OCI-LY7 (cell line): Measurements from ENCODE around the gene SCN3A. TPM values are rescaled to one million over a fixed set of nuclear protein-coding genes. Genes with fewer than 3 reads are reported as not detected.

Source experiments
- BruUV-seq: library from RNA; stranded (reverse); fragments of 400-500 nt; replicated peaks from 2 replicates; lab custom pipeline; 2021; lab: Mats Ljungman, UMichigan
- CTCF ChIA-PET: fragments of 300-600 bp; sonication (Branson Sonifier 250); formaldehyde crosslinking; loops from one replicate; lab custom pipeline; 2022; ENCODE audit warnings: antibody characterized with exemption; ENCODE audit not compliant: unreplicated experiment; lab: Charles Lee
- POLR2A ChIA-PET: fragments of 300-600 bp; sonication (Branson Sonifier 250); formaldehyde crosslinking; loops from one replicate; lab custom pipeline; 2022; ENCODE audit warnings: antibody characterized with exemption; lab: Charles Lee
- DNase-seq: peaks from one replicate; pipeline ENCODE4 v3.0.0-alpha.2; 2015; ENCODE audit warnings: low spot score
- H2AFZ ChIP-seq: fragments of 200-600 bp; sonication (generic), shearing (Covaris generic); 2 replicates; pipeline ENCODE4 v1.6.1; 2014; ENCODE audit warnings: mild to moderate bottlenecking, antibody characterized with exemption, low read length, moderate library complexity
- H3K27ac ChIP-seq: fragments of 200-600 bp; sonication (generic); 2 replicates; pipeline ENCODE4 v1.5.1; 2014; ENCODE audit warnings: mixed run types, low read depth, mild to moderate bottlenecking, moderate library complexity, low read length, inconsistent platforms; ENCODE audit not compliant: poor library complexity, severe bottlenecking
- H3K36me3 ChIP-seq: fragments of 200-600 bp; sonication (generic); 2 replicates; pipeline ENCODE4 v1.6.1; 2014; ENCODE audit warnings: mild to moderate bottlenecking, antibody characterized with exemption, low read length, moderate library complexity, mixed read lengths; ENCODE audit not compliant: insufficient read depth
- H3K4me1 ChIP-seq: fragments of 200-600 bp; sonication (generic); 2 replicates; pipeline ENCODE4 v1.5.1; 2014; ENCODE audit warnings: mild to moderate bottlenecking, low read length; ENCODE audit not compliant: insufficient read depth, poor library complexity, severe bottlenecking
- H3K4me2 ChIP-seq: fragments of 200-600 bp; sonication (generic); 2 replicates; pipeline ENCODE4 v1.6.1; 2014; ENCODE audit warnings: mild to moderate bottlenecking, low read length
- H3K4me3 ChIP-seq: fragments of 200-600 bp; sonication (generic); 2 replicates; pipeline ENCODE4 v1.5.1; 2014; ENCODE audit warnings: mild to moderate bottlenecking, low read depth, low read length; ENCODE audit not compliant: poor library complexity, severe bottlenecking
- H3K79me2 ChIP-seq: fragments of 200-600 bp; sonication (generic); 2 replicates; pipeline ENCODE4 v1.6.1; 2016; ENCODE audit warnings: low read depth, mild to moderate bottlenecking, low read length, moderate library complexity, mixed read lengths; ENCODE audit not compliant: insufficient read depth
- H3K9me2 ChIP-seq: fragments of 200-600 bp; sonication (generic); 2 replicates; pipeline ENCODE4 v1.6.1; 2016; ENCODE audit warnings: mild to moderate bottlenecking, low read length, mixed read lengths; ENCODE audit not compliant: insufficient read depth
- H3K9me3 ChIP-seq: fragments of 200-600 bp; sonication (generic); 2 replicates; pipeline ENCODE4 v1.6.1; 2014; ENCODE audit warnings: mild to moderate bottlenecking, mixed run types, low read length, mixed read lengths
- H4K20me1 ChIP-seq: fragments of 200-600 bp; sonication (generic); 2 replicates; pipeline ENCODE4 v1.6.1; 2014; ENCODE audit warnings: mild to moderate bottlenecking, antibody characterized with exemption, low read length, moderate library complexity, mixed read lengths; ENCODE audit not compliant: insufficient read depth
- EZH2phosphoT487 ChIP-seq: fragments of 200-600 bp; sonication (generic); IDR thresholded peaks from 2 replicates; pipeline ENCODE4 v1.6.1; 2018; ENCODE audit warnings: low read depth, borderline replicate concordance, mild to moderate bottlenecking, mixed run types, antibody characterized with exemption, low read length, moderate library complexity, mixed read lengths
- intact Hi-C: fragments of 100-400 bp; cut with micrococcal nuclease; formaldehyde crosslinking; loops from one replicate; pipeline ENCODE4 v1.10.0; 2022; ENCODE audit not compliant: unreplicated experiment
- total RNA-seq, 2 experiments: library from RNA; depleted of rRNA in 1 of 2; stranded (reverse); fragments of >200 nt in 1 of 2; shearing (Covaris generic) in 1 of 2; gene quantifications; 2 replicates each; pipeline ENCODE4 v1.2.3, GENCODE V29; 2014 to 2022
- TF ChIP-seq, protein P1 (sequence below): fragments of 200-600 bp; sonication (generic); conservative IDR thresholded peaks from 2 replicates; pipeline ENCODE4 v1.5.1; 2014; ENCODE audit warnings: mild to moderate bottlenecking, antibody characterized with exemption, low read length, moderate library complexity, mixed read lengths

Gene SCN3A
- total RNA-seq, 2 experiments from 2014 or later = 7.1 to 8.0 TPM

DNA sequence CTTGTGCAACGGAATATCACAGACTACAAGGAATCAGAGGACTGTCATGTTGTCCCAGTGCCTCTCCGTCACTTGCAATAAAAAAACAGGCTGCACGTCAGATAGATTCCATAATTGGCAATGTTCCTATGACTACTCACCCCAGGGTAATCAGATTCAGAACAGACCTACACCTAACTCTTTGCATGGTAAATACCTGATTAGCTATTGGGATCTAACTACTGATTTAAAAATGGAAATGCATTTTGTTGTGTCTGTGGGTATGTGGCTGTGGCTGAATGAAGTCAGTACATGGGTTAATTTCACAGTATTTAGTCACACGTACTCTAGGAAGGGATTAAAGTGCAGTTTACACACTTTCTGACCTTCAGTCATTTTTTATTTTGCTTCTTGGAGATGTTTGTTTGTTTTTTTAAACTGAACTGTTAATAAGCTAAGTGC lies 91.7 kb downstream of the SCN3A start:
- TF ChIP-seq, protein P1, sequence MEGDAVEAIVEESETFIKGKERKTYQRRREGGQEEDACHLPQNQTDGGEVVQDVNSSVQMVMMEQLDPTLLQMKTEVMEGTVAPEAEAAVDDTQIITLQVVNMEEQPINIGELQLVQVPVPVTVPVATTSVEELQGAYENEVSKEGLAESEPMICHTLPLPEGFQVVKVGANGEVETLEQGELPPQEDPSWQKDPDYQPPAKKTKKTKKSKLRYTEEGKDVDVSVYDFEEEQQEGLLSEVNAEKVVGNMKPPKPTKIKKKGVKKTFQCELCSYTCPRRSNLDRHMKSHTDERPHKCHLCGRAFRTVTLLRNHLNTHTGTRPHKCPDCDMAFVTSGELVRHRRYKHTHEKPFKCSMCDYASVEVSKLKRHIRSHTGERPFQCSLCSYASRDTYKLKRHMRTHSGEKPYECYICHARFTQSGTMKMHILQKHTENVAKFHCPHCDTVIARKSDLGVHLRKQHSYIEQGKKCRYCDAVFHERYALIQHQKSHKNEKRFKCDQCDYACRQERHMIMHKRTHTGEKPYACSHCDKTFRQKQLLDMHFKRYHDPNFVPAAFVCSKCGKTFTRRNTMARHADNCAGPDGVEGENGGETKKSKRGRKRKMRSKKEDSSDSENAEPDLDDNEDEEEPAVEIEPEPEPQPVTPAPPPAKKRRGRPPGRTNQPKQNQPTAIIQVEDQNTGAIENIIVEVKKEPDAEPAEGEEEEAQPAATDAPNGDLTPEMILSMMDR = no peak
- TF ChIP-seq EZH2phosphoT487 = no peak
- H3K4me1 ChIP-seq = no peaks in the 10 kb centered on the region
- CTCF ChIA-PET = no interaction called here

DNA sequence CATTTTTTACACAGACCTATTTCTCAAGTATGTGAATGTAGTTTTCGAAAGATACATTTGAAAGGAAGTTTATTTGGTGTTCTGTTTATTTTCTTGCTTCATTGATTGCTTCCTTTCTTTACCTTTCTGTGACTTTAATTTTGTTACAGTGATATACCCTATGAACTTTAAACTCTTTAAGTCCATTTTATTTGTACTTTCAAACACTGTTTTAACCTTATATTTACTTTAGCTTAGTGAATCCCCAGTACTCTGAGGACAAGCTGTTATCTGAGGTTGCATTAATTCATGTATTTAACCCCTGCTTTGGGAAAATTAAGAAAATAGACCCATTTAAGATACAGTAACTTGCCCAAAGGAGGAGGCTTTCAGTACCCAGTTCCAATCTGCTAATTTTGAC lies 93.5 kb downstream of the SCN3A start:
- no peak for DNase-seq
- Histone ChIP-seq H3K9me2 (no peaks in the 10 kb centered on the region), H3K4me3 (no peak overlapping the region), H3K9me3 (no peaks in the 10 kb centered on the region), H2AFZ (no peak overlapping the region), H3K27ac (no peak overlapping the region), H3K79me2 (no peaks in the 10 kb centered on the region), H3K36me3 (no peaks in the 10 kb centered on the region), H4K20me1 (no peaks in the 10 kb centered on the region), H3K4me1 (no peaks in the 10 kb centered on the region), H3K4me2 (no peak overlapping the region)
- ChIA-PET POLR2A (interaction anchor here (0.8 kb wide), 1 partner anchor 19 kb away, joined by 4 read pairs; no protein-coding TSS in a partner anchor), CTCF (no interaction called here)
- TF ChIP-seq EZH2phosphoT487 = no peak
- TF ChIP-seq, protein P1 = no peak
- no TSS peak for BruUV-seq
- intact Hi-C loops = no loop called here

More for the DNA sequence above, 91.7 kb downstream of the SCN3A start:
- H4K20me1 ChIP-seq = no peaks in the 10 kb centered on the region
- no peak overlapping the region for H3K4me2 ChIP-seq
- H2AFZ ChIP-seq = no peak overlapping the region
- H3K4me3 ChIP-seq = no peak overlapping the region
- no peaks in the 10 kb centered on the region for H3K9me2 ChIP-seq
- POLR2A ChIA-PET = interaction anchor here (1.2 kb wide), 1 partner anchor 10 kb away, joined by 3 read pairs; no protein-coding TSS in a partner anchor
- no peaks in the 10 kb centered on the region for H3K9me3 ChIP-seq
- H3K36me3 ChIP-seq = no peaks in the 10 kb centered on the region
- intact Hi-C loops = no loop called here
- no peaks in the 10 kb centered on the region for H3K79me2 ChIP-seq
- BruUV-seq = no TSS peak
- H3K27ac ChIP-seq = no peak overlapping the region
- DNase-seq = no peak

DNA sequence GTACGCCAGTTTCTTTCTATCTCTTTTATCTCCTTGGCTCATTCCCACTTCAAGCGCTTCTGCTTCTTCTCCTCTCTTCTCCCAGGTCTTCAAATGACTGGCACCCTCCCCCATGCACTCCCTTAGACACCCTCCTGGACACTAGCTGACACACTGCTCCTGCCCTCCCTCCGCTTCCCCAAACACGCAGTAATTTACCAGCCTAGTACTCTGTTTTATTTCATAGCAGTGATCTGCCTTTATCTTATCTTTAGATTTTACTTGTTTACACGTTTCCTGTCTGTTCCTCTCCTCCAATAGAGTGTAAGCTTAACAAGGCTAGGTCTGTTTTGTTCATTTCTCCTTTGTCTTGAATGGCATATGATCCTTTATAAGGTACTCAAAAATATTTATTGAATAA lies 93.9 kb downstream of the SCN3A start:
- no peak for TF ChIP-seq EZH2phosphoT487
- TF ChIP-seq, protein P1 = no peak
- Histone ChIP-seq H3K4me3 (no peak overlapping the region), H3K4me2 (no peak overlapping the region), H3K36me3 (no peaks in the 10 kb centered on the region), H3K9me2 (no peaks in the 10 kb centered on the region), H3K79me2 (no peaks in the 10 kb centered on the region), H3K9me3 (no peaks in the 10 kb centered on the region), H2AFZ (no peak overlapping the region), H4K20me1 (no peaks in the 10 kb centered on the region), H3K4me1 (no peaks in the 10 kb centered on the region), H3K27ac (no peak overlapping the region)
- intact Hi-C loops = no loop called here
- POLR2A ChIA-PET = no interaction called here
- DNase-seq = no peak
- CTCF ChIA-PET = no interaction called here
- BruUV-seq = no TSS peak
